Breast epithelium (tissue), 3 donors: ENCODE results near the gene CDCA8.

ENCODE experiments used
- CTCF ChIP-seq, 3 donors: fragments of 450-650 bp; IDR thresholded peaks; one replicate each; pipeline ENCODE4 v1.5.1; 2016 to 2017; ENCODE audit warnings: antibody characterized with exemption in 3 of 3, mild to moderate bottlenecking in 3 of 3, moderate library complexity in 3 of 3
- POLR2A ChIP-seq: fragments of 450-650 bp; IDR thresholded peaks from one replicate; pipeline ENCODE4 v1.6.1; 2016; ENCODE audit warnings: antibody characterized with exemption, mild to moderate bottlenecking, moderate library complexity
- POLR2AphosphoS5 ChIP-seq, 3 donors: sonication (generic); formaldehyde crosslinking; IDR thresholded peaks; one replicate each; pipeline ENCODE4 v1.6.1; 2017; ENCODE audit warnings: antibody characterized with exemption in 3 of 3

GRCh38 chr1:37718181-37718900 lies 26.0 kb downstream of the CDCA8 start:
- TF ChIP-seq CTCF (IDR thresholded peaks at IDR 0.05) = no peak
- no peak for TF ChIP-seq POLR2A
- TF ChIP-seq POLR2AphosphoS5 (IDR thresholded peaks at IDR 0.05) = no peak
